ENCODE measurements around the gene WDR82. TPM values are rescaled to one million over a fixed set of nuclear protein-coding genes. Genes with fewer than 3 reads are reported as not detected.

The WDR82 gene
- total RNA-seq, 4 donors from 2014 or later = 24.6 to 128 (median 70.3) TPM

DNA sequence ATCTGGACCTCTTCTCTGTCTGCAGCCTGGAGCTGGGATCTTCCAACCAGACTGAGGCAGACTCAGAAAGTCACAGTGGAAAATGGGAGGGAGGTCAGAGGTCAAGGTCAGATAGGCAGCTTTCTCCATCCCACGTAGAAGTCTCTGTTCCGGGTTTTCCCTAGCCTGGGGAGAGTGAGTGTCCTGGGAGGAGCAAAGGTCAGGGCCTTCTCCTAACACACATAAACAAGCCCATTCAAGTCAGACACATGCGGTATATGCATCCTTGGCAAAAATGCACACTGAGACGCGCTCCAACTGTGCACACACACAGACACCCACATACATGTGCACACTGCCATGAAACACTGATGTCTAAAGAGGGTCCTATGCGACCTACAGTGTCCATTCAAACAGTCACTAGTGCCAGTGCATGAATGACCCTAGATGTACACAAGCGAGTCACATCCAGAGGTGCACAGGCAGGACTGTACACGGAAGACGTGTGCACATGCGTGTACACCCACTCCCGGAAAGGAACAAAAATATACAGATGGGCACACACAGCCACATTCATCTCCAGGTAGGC lies 40.2 kb downstream of the WDR82 start:
- Histone ChIP-seq H3K4me3 (peak overlapping the region; percentile 85 to 99), H3K27ac (peak overlapping the region; percentile 92 to 94), H3K4me1 (peaks cover 11 to 18% of the 10 kb centered on the region in 2 donors), H3K36me3 (no peaks in the 10 kb centered on the region), H3K9me3 (no peaks in the 10 kb centered on the region), H3K27me3 (no peaks in the 10 kb centered on the region)
- no peak for DNase-seq
- TF ChIP-seq POLR2A (IDR thresholded peaks at IDR 0.05) = no peak
- TF ChIP-seq, protein P1, sequence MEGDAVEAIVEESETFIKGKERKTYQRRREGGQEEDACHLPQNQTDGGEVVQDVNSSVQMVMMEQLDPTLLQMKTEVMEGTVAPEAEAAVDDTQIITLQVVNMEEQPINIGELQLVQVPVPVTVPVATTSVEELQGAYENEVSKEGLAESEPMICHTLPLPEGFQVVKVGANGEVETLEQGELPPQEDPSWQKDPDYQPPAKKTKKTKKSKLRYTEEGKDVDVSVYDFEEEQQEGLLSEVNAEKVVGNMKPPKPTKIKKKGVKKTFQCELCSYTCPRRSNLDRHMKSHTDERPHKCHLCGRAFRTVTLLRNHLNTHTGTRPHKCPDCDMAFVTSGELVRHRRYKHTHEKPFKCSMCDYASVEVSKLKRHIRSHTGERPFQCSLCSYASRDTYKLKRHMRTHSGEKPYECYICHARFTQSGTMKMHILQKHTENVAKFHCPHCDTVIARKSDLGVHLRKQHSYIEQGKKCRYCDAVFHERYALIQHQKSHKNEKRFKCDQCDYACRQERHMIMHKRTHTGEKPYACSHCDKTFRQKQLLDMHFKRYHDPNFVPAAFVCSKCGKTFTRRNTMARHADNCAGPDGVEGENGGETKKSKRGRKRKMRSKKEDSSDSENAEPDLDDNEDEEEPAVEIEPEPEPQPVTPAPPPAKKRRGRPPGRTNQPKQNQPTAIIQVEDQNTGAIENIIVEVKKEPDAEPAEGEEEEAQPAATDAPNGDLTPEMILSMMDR (IDR thresholded peaks at IDR 0.05) = no peak
- intact Hi-C loops (cut with DNase I; ENCODE audit: low total_unique reads) = no loop called here

GRCh38 chr3:52237657-52238172 lies 40.7 kb downstream of the WDR82 start:
- no peaks in the 10 kb centered on the region for H3K9me3 ChIP-seq
- H3K4me1 ChIP-seq = peaks cover 11 to 18% of the 10 kb centered on the region in 2 donors
- H3K27ac ChIP-seq = peak overlapping the region; percentile 92 to 94
- intact Hi-C loops (cut with DNase I; ENCODE audit: low total_unique reads) = no loop called here
- H3K4me3 ChIP-seq = peak overlapping the region; percentile 6 to 85
- peak in 1 of 2 donors; percentile 22 for TF ChIP-seq POLR2A (IDR thresholded peaks at IDR 0.05)
- TF ChIP-seq, protein P1 (IDR thresholded peaks at IDR 0.05) = peak in 1 of 4 experiments; percentile 15
- no peaks in the 10 kb centered on the region for H3K27me3 ChIP-seq
- H3K36me3 ChIP-seq = no peaks in the 10 kb centered on the region
- DNase-seq = peak; percentile 89 to 92

GRCh38 chr3:52237006-52237656 lies 41.3 kb downstream of the WDR82 start:
- TF ChIP-seq, protein P1 (IDR thresholded peaks at IDR 0.05) = no peak
- TF ChIP-seq POLR2A (IDR thresholded peaks at IDR 0.05) = no peak
- intact Hi-C loops (cut with DNase I; ENCODE audit: low total_unique reads) = no loop called here
- Histone ChIP-seq H3K4me1 (peaks cover 11 to 18% of the 10 kb centered on the region in 2 donors), H3K36me3 (no peaks in the 10 kb centered on the region), H3K27ac (peak overlapping the region; percentile 92 to 94), H3K9me3 (no peaks in the 10 kb centered on the region), H3K4me3 (no peak overlapping the region), H3K27me3 (no peaks in the 10 kb centered on the region)
- DNase-seq = no peak

- peak in 1 of 2 donors; percentile 15 for DNase-seq
- TF ChIP-seq, protein P1 (IDR thresholded peaks at IDR 0.05) = no peak
- TF ChIP-seq POLR2A (IDR thresholded peaks at IDR 0.05) = no peak
- Histone ChIP-seq H3K4me3 (no peak overlapping the region), H3K27ac (peak overlapping the region; percentile 92 to 94), H3K9me3 (no peaks in the 10 kb centered on the region), H3K4me1 (peaks cover 11 to 18% of the 10 kb centered on the region in 2 donors), H3K36me3 (no peaks in the 10 kb centered on the region), H3K27me3 (no peaks in the 10 kb centered on the region)
- intact Hi-C loops (cut with DNase I; ENCODE audit: low total_unique reads) = no loop called here
These were observed 42.0 kb downstream of the WDR82 start for GRCh38 chr3:52236424-52236886.

Data from uterus (tissue), 4 donors.